HG03066 (cell line): ENCODE measurements around the gene CHID1.
A peak's percentile ranks its signal among the peaks of the same experiment; 100 is the strongest.

Experiments used
- ATAC-seq: cut with Tn5 transposase; IDR thresholded peaks from one replicate; pipeline ENCODE4 v1.9.1; 2021; ENCODE audit warnings: low read depth; ENCODE audit not compliant: unreplicated experiment

The CHID1 gene

DNA sequence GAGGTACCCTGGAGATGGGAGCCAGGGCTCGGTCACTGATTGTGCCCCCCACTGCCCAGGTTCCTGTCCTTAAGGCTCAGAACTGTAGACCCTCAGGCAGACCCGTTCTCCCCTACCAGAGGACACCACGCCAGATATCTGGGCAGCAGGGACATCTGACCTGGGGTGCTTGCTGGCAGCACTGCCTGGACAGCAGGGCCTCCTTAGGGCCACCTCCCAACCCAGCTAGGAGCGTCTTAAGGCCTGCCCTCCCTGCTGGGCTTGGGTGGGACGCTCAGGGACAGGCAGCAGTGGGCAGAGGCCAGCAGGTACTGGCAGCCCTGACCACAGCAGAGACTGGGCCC, 71.4 kb downstream of the CHID1 start:
- ATAC-seq: no peak

DNA sequence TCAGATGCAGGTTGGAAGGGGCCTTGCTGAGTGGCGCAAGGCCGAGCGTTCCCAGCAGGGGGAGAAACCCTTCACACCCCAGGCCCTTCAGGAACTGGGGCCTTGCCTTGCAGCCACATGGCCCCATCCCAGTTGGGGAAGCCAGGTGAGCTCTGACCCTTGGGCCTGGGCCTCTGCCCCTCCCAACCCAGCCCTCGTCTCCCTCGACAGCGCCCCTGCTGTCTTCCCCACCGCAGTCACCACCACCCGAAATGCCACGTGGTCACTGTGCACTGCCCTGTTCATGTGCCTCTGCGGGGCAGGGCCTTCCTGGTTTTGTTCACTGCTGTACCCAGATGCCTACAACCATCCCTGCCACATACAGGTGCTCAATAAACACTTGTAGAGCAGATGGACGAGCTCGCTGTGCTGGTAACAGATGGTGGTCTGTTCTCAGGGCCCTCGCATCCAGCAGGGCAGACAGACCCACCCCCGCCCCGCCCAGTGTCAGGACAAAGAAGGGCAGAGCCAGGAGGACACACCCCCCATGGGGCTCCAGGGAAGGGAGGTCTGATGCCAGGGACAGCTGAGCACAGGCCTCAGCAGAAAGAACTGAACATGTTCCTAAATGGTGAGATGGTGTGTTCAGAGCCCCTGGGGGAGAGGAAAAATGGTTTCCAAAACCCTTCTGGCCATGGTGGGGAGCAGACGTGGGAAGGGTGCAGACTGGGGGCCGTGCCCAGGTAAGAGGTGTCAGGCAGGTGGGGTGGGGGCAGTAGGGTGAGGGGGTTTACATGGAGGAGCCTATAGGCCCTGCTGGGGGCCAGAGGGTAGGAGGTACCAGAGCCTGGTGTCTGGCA, 72.0 kb downstream of the CHID1 start:
- ATAC-seq: no peak

GRCh38 chr11:837990-838307, 72.7 kb downstream of the CHID1 start:
- no peak for ATAC-seq

DNA sequence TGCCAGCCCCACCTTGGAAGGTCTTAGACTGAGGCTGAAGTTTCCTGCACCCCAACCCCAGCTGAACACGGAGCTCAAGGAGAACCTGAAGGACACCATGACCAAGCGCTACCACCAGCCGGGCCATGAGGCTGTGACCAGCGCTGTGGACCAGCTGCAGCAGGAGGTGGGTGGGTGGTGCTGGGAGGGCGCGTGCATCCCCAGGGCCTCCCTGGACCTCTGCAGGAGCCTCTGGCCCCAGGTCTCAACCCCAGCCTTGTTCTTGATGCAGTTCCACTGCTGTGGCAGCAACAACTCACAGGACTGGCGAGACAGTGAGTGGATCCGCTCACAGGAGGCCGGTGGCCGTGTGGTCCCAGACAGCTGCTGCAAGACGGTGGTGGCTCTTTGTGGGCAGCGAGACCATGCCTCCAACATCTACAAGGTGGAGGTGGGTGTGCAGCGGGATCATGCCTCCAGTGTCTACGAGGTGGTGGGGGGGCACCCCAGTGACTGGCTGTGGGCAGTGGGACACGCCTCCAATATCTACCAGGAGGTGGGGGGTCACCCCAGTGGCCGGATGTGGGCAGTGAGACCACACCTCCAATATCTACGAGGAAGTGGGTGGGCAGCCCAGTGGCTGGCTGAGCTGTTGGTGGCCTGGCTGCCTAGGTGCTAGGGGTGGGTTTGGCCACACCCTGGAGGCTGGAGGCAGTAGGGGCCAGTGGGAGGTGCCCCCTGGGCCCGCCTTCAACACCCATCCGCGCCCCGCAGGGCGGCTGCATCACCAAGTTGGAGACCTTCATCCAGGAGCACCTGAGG, 73.2 kb downstream of the CHID1 start:
- ATAC-seq: no peak

DNA sequence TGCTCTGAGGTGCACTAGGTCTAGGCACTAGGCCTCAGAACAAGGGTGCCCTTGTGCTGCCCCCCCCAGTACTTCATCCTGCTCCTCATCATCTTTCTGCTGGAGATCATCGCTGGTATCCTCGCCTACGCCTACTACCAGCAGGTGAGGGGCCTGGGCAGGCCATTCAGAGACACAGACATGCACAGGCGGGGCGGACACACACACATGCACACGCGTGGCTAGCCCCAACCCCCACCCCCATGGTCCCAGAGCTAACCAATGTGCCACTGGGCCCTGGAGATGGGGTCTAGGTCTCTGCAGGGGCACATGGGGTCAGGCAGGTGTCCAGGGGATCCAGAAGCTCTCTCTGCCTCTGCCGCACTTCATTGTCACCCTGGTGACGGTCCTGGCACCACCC, 73.9 kb downstream of the CHID1 start:
- no peak for ATAC-seq

- ATAC-seq: no peak
These were observed 74.3 kb downstream of the CHID1 start for GRCh38 chr11:836274-836673.

- no peak for ATAC-seq
These were observed 76.0 kb downstream of the CHID1 start for GRCh38 chr11:834371-835316.

- ATAC-seq: no peak
These were observed 76.7 kb downstream of the CHID1 start for GRCh38 chr11:833849-834311.

DNA sequence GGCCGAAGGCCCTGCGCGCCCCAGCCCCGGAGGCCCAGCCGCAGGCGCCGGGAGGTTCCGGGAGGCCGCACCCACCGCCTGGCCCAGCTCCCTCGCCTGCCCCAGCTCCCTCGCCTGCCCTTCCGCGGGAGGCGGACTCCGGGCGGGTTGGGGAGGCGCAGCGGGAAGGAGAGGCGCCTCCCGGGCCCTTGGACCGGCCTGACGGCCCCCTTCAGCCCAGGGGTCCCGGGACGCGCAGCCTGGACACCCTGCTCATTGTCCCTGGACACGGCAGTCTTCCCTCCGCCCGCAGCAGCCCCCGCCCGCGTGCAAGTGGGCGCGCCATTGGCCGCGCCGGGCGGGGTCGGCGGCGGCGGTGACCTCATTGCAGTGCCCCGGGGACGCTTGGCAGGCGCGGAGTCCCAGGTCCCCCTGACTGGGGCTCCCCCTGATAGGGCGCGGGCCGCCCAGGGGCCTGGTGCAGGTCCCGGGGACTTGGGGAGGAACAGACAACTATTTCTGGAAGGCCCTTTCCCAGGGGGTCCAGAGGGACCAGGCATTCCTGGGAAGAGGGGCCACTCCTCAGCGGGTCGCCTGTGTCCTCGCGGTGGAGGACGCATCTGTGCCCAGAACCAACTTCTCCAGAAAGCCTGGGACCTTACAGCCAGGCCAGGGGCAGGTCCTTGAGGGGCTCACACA, 77.4 kb downstream of the CHID1 start:
- ATAC-seq: no peak

GRCh38 chr11:832529-833113, 78.0 kb downstream of the CHID1 start, which contains the start of gene CD151:
CD151 (plus strand) TSS chr11:832952; CDS start chr11:836070, 3,118 bp downstream.
- no peak for ATAC-seq

DNA sequence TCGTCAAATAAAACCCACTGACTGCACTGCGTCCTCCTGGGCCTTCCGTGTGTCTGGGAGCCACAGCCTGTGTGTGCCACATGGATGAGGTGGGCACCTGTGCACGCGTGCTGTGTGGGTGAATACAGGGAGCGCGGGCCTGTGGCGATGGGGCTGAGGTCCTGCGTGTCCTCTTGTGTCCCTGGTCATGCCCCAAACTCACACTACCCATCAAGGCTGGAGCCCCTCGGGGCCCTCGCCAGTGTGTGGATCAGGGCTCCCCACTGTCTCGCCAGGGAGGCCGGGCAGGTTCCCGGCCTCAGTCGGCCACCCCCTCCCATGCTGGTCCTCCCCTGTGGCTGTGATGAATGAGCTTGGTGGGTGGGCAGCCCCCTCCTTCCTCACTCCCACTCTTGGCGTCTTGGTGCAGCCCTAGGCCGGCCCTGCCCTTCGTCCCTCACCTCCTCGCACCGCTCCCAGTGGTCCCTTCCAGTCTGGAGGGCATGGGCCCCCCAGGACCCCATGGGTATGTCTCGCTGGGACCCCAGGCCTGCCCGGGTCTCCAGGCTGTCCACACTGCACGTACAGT, 78.6 kb downstream of the CHID1 start:
- no peak for ATAC-seq

GRCh38 chr11:831118-831864, 79.3 kb downstream of the CHID1 start:
- ATAC-seq: no peak

GRCh38 chr11:830295-831117, 80.1 kb downstream of the CHID1 start:
- ATAC-seq: peak; percentile 24

DNA sequence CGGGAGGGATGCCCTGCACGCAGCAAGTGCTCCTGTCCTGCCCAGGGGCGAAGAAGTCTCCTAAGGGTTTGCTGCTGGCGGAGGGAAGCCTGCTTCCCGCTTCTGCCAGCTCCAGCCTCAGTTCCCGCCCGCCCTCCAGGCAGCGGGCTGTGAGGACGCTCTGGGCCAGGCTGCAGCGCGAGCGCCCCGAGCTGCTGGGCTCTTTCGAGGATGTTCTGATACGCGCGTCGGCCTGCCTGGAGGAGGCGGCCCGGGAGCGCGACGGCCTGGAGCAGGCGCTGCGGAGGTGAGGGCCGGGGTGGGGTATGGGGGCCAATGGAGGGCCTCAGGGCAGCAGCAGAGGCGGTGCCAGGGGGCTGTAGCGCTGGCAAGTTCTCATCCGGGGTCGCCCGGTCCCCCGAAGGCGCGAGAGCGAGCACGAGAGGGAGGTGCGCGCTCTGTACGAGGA, 80.7 kb downstream of the CHID1 start:
- ATAC-seq: no peak

DNA sequence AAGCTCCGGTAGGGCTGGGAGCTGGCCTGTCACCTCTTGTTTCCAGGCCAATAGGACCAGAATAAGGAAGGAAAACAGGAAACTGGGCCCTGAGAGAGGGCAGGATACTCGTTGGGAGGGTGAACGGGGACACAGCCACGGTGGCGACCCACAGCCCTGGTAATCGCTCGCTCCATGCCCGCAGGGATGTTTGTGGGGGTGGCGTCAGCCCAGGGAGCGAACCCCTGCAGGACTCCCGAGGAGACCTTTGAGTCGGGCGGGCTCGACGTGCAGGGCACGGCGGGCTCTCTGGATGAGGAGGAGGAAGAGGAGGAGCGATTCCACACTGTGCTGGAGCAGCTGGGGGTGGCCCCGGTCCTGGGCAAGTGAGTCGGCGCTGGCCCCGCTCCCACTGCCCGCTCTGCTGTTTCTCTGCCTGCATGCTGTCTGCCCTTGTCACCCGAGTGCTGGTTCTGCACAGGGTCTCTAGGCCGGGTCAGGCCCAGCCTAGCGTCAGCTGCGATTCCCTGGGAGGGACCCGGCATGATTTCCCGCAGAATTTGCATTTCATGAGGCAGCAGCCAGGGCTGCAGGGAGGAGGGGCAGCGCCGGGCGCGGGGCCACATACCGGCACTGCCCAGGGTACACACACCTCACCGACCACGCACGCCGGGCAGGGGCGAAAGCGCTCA, 81.3 kb downstream of the CHID1 start:
- no peak for ATAC-seq

GRCh38 chr11:828506-829175, 82.0 kb downstream of the CHID1 start:
- ATAC-seq: no peak

- no peak for ATAC-seq
These were observed 82.8 kb downstream of the CHID1 start, which contains the start of gene CRACR2B for GRCh38 chr11:827897-828192. CRACR2B (plus strand) TSS chr11:827919; CDS start chr11:828608, 689 bp downstream.
